Astrocyte (in vitro differentiated cells and primary cell): ENCODE data around the gene TSC22D3. TPM values are rescaled to one million over a fixed set of nuclear protein-coding genes. Genes with fewer than 3 reads are reported as not detected.

Experiments used
- DNase-seq: peaks from one replicate; pipeline ENCODE4 v3.0.0-alpha.2; 2010; ENCODE audit warnings: low read depth
- FAIRE-seq: peaks from 2 replicates; lab custom pipeline; 2011; peaks lifted over from hg19 to GRCh38; lab: Jason Lieb, UNC
- H2AFZ ChIP-seq: 2 replicates; pipeline ENCODE4 v1.6.0; 2012; ENCODE audit warnings: low read depth, low read length, inconsistent platforms
- H3K27ac ChIP-seq: 2 replicates; pipeline ENCODE4 v1.5.1; 2011; ENCODE audit warnings: low read depth, low read length, inconsistent platforms
- H3K27me3 ChIP-seq: 2 replicates; pipeline ENCODE4 v1.6.0; 2011; ENCODE audit warnings: low read length, inconsistent platforms; ENCODE audit not compliant: insufficient read depth
- H3K36me3 ChIP-seq: 2 replicates; pipeline ENCODE4 v1.5.1; 2011; ENCODE audit warnings: low read length, inconsistent platforms; ENCODE audit not compliant: insufficient read depth
- H3K4me1 ChIP-seq: 2 replicates; pipeline ENCODE4 v1.5.1; 2011; ENCODE audit warnings: low read length, inconsistent platforms; ENCODE audit not compliant: insufficient read depth
- H3K4me2 ChIP-seq: 2 replicates; pipeline ENCODE4 v1.6.0; 2012; ENCODE audit warnings: low read length, inconsistent platforms
- H3K4me3 ChIP-seq: 2 replicates; pipeline ENCODE4 v1.5.1; 2011; ENCODE audit warnings: low read depth, mild to moderate bottlenecking, low read length, inconsistent platforms; ENCODE audit not compliant: insufficient read depth
- H3K79me2 ChIP-seq: 2 replicates; pipeline ENCODE4 v1.6.0; 2012; ENCODE audit warnings: mild to moderate bottlenecking, low read length, inconsistent platforms; ENCODE audit not compliant: insufficient read depth
- H3K9ac ChIP-seq: 2 replicates; pipeline ENCODE4 v1.6.0; 2012; ENCODE audit warnings: mild to moderate bottlenecking, low read length, inconsistent platforms
- H3K9me3 ChIP-seq: 2 replicates; pipeline ENCODE4 v1.5.1; 2012; ENCODE audit warnings: low read depth, mild to moderate bottlenecking, low read length, inconsistent platforms; ENCODE audit not compliant: insufficient read depth
- H4K20me1 ChIP-seq: 2 replicates; pipeline ENCODE4 v1.6.0; 2012; ENCODE audit warnings: low read length, inconsistent platforms; ENCODE audit not compliant: insufficient read depth
- H3K27ac Mint-ChIP-seq: one replicate; pipeline ENCODE4 v1.8.0; 2021; ENCODE audit warnings: mild to moderate bottlenecking, mixed read lengths; ENCODE audit not compliant: unreplicated experiment
- H3K27me3 Mint-ChIP-seq: one replicate; pipeline ENCODE4 v1.8.0; 2021; ENCODE audit warnings: low read depth, mixed read lengths; ENCODE audit not compliant: unreplicated experiment
- H3K36me3 Mint-ChIP-seq: one replicate; pipeline ENCODE4 v1.8.0; 2021; ENCODE audit warnings: low read depth, mixed read lengths; ENCODE audit not compliant: unreplicated experiment
- H3K4me1 Mint-ChIP-seq: one replicate; pipeline ENCODE4 v1.8.0; 2021; ENCODE audit warnings: low read depth, mixed read lengths; ENCODE audit not compliant: unreplicated experiment
- H3K4me3 Mint-ChIP-seq: one replicate; pipeline ENCODE4 v1.8.0; 2021; ENCODE audit warnings: mild to moderate bottlenecking, moderate library complexity, mixed read lengths; ENCODE audit not compliant: unreplicated experiment
- H3K9me3 Mint-ChIP-seq: one replicate; pipeline ENCODE4 v1.8.0; 2021; ENCODE audit warnings: mild to moderate bottlenecking, mixed read lengths; ENCODE audit not compliant: unreplicated experiment
- EZH2 ChIP-seq: IDR thresholded peaks from 2 replicates; pipeline ENCODE4 v1.6.1; 2012; ENCODE audit warnings: mild to moderate bottlenecking, low read length, inconsistent platforms; ENCODE audit not compliant: insufficient read depth
- total RNA-seq: library from RNA; stranded (reverse); gene quantifications from 2 replicates; pipeline ENCODE4 v1.2.1, GENCODE V29; 2021
- TF ChIP-seq, protein P1 (sequence below): IDR thresholded peaks from 2 replicates; pipeline ENCODE4 v1.5.1; 2011; ENCODE audit warnings: low read depth, mild to moderate bottlenecking, inconsistent platforms, low read length, moderate library complexity; ENCODE audit not compliant: insufficient read depth

TSC22D3 gene
- total RNA-seq, 1 donor from 2014 or later, result 30.7 TPM

DNA sequence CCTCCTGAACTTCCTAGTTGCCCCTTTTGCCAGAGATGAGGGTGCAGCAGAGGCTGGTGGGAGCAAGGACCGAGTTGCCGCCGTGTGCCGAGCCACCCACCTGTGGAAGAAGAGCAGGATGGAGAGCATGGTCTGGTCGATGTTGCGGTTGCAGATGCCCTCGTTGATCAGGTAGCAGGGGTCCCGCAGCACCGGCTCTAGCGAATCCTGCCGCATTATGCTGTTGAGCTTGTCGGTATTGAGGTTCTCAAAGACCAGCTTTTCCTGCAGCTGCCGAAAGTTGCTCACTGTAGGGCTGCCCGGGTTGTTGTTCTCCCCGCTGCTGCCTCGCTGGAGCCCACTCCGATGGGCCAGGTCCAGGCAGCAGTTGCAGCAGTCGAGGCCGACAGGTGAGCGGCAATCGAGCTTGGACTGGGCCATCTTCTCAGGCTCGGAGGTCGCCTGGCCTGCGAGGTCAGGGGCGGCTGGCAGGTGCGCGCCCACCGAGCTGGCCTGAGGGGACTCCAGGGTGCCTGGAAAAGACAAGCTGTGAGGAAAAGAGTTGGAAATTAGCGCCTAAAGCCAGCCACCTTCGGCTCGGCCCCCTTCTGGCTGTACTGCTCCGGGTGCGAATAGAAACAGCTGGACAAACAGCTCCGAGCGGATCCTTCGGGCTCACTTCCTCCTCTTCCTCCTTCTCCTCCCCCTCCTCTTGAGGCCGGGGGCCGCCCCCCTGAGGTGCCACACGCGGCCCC, 420 bp downstream of the TSC22D3 start:
- Histone ChIP-seq H2AFZ (peak overlapping the region; percentile 52), H3K9me3 (no peaks in the 10 kb centered on the region)
- no peak overlapping the region for H3K4me3 Mint-ChIP-seq

DNA sequence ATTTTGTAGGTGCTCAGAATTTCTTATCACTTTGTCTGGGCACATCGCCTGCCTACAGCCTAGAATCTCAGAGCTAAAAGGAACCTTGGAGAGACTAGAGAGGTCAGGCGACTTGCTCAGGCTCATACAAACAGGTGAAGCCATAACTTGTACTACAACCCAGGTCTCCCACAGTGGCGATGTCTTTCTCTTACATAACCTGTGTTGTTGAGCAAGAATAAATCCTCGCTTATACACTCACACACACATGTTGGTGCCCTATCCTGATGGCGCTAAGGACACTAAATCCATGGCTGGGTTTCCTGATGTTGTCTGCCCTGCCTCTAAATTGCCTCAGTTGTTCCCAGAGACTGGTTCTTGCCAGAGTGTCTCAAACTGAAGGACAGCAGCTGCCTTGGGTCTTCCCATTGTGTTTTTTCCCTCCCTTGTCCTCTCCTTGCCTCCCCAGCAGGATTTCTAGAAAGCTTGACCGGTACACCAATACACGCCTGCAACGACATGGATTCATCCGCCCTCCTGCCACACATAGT, 1.6 kb downstream of the TSC22D3 start:
- Histone ChIP-seq H3K79me2 (no peaks in the 10 kb centered on the region), H3K9me3 (no peaks in the 10 kb centered on the region), H3K4me1 (peaks cover 5% of the 10 kb centered on the region), H3K27me3 (peaks cover 31% of the 10 kb centered on the region), H3K36me3 (no peaks in the 10 kb centered on the region), H3K27ac (no peak overlapping the region), H2AFZ (no peak overlapping the region), H3K4me3 (no peak overlapping the region), H3K4me2 (no peak overlapping the region), H3K9ac (no peak overlapping the region), H4K20me1 (no peaks in the 10 kb centered on the region)
- TF ChIP-seq EZH2, result no peak
- TF ChIP-seq, protein P1, sequence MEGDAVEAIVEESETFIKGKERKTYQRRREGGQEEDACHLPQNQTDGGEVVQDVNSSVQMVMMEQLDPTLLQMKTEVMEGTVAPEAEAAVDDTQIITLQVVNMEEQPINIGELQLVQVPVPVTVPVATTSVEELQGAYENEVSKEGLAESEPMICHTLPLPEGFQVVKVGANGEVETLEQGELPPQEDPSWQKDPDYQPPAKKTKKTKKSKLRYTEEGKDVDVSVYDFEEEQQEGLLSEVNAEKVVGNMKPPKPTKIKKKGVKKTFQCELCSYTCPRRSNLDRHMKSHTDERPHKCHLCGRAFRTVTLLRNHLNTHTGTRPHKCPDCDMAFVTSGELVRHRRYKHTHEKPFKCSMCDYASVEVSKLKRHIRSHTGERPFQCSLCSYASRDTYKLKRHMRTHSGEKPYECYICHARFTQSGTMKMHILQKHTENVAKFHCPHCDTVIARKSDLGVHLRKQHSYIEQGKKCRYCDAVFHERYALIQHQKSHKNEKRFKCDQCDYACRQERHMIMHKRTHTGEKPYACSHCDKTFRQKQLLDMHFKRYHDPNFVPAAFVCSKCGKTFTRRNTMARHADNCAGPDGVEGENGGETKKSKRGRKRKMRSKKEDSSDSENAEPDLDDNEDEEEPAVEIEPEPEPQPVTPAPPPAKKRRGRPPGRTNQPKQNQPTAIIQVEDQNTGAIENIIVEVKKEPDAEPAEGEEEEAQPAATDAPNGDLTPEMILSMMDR, result no peak
- Mint-ChIP-seq H3K4me3 (no peak overlapping the region), H3K27me3 (peaks cover 9% of the 10 kb centered on the region), H3K36me3 (no peaks in the 10 kb centered on the region), H3K27ac (no peak overlapping the region), H3K4me1 (no peaks in the 10 kb centered on the region), H3K9me3 (no peaks in the 10 kb centered on the region)
- no peak for DNase-seq
- no peak for FAIRE-seq

More for the DNA sequence above, 420 bp downstream of the TSC22D3 start:
- Histone ChIP-seq H3K4me3 (peak overlapping the region; percentile 46), H3K4me2 (peak overlapping the region; percentile 89), H3K27me3 (peaks cover 31% of the 10 kb centered on the region), H3K79me2 (no peaks in the 10 kb centered on the region), H3K4me1 (peaks cover 5% of the 10 kb centered on the region), H3K27ac (no peak overlapping the region), H3K9ac (no peak overlapping the region), H3K36me3 (no peaks in the 10 kb centered on the region), H4K20me1 (no peaks in the 10 kb centered on the region)
- DNase-seq (no peak), FAIRE-seq (no peak)
- Mint-ChIP-seq H3K36me3 (no peaks in the 10 kb centered on the region), H3K4me1 (no peaks in the 10 kb centered on the region), H3K9me3 (no peaks in the 10 kb centered on the region), H3K27ac (no peak overlapping the region), H3K27me3 (peaks cover 9% of the 10 kb centered on the region)
- TF ChIP-seq, protein P1, result no peak
- TF ChIP-seq EZH2, result peak; percentile 54

DNA sequence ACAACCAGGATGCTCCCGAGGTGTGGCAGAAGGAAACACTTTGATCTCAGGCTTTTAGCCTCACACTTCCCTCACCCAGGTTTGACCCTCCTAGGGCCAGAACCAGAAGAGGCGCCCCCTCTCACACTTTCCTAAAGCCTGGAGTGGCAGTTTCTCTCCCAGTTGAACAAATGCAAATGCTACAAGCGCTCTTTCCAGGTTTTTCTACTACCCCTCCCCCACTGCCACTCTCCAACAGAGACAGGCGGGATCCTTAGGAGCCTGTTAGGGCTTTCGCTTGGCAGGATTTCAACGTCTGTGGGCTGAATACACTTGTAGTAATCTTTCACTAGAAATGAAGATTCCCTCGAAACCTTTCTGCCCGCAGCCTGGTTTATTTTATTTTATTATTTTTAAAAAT, 2.4 kb downstream of the TSC22D3 start:
- H3K27ac ChIP-seq, result no peak overlapping the region
- H3K36me3 Mint-ChIP-seq, result no peaks in the 10 kb centered on the region
- H3K4me3 Mint-ChIP-seq, result no peak overlapping the region
- H3K27me3 Mint-ChIP-seq, result peaks cover 13% of the 10 kb centered on the region
- H3K79me2 ChIP-seq, result no peaks in the 10 kb centered on the region
- H3K9me3 Mint-ChIP-seq, result no peaks in the 10 kb centered on the region
- H3K4me3 ChIP-seq, result no peak overlapping the region
- H4K20me1 ChIP-seq, result no peaks in the 10 kb centered on the region
- no peak for DNase-seq
- TF ChIP-seq EZH2, result no peak
- TF ChIP-seq, protein P1, result no peak
- H3K4me1 Mint-ChIP-seq, result no peaks in the 10 kb centered on the region
- no peak overlapping the region for H3K4me2 ChIP-seq
- no peak overlapping the region for H3K27ac Mint-ChIP-seq
- no peaks in the 10 kb centered on the region for H3K9me3 ChIP-seq
- H3K27me3 ChIP-seq, result peaks cover 31% of the 10 kb centered on the region
- no peak overlapping the region for H3K9ac ChIP-seq
- H3K36me3 ChIP-seq, result no peaks in the 10 kb centered on the region
- no peak overlapping the region for H2AFZ ChIP-seq
- no peak for FAIRE-seq
- H3K4me1 ChIP-seq, result peaks cover 5% of the 10 kb centered on the region
